MCF 10A (cell line): ENCODE results near the gene LEUTX. TPM values are rescaled to one million over a fixed set of nuclear protein-coding genes. Genes with fewer than 3 reads are reported as not detected.

Source experiments
- BruUV-seq: library from RNA; stranded (reverse); fragments of 400-500 nt; replicated peaks from 2 replicates; lab custom pipeline; 2021; lab: Mats Ljungman, UMichigan
- CTCF ChIA-PET: fragments of 300-600 bp; sonication (Branson Sonifier 250); formaldehyde crosslinking; extraction: SDS; loops from one replicate; lab custom pipeline; 2021; ENCODE audit warnings: antibody characterized with exemption, inconsistent platforms; lab: Yijun Ruan, JAX
- POLR2A ChIA-PET: fragments of 300-600, 350-650 bp; sonication (Branson Sonifier 250); formaldehyde crosslinking; extraction: SDS; loops from one replicate; lab custom pipeline; 2020; ENCODE audit warnings: antibody characterized with exemption, inconsistent platforms; lab: Yijun Ruan, JAX
- DNase-seq: peaks from one replicate; pipeline ENCODE4 v3.0.0-alpha.2; 2018; ENCODE audit not compliant: unreplicated experiment
- H3K27ac Mint-ChIP-seq: one replicate; pipeline ENCODE4 v1.8.0; 2022; ENCODE audit warnings: mild to moderate bottlenecking, low read depth, mixed read lengths; ENCODE audit not compliant: unreplicated experiment
- H3K27me3 Mint-ChIP-seq: one replicate; pipeline ENCODE4 v1.8.0; 2022; ENCODE audit warnings: mixed read lengths; ENCODE audit not compliant: insufficient read depth, unreplicated experiment
- H3K36me3 Mint-ChIP-seq: one replicate; pipeline ENCODE4 v1.8.0; 2022; ENCODE audit warnings: mild to moderate bottlenecking, moderate library complexity, mixed read lengths; ENCODE audit not compliant: insufficient read depth, unreplicated experiment
- H3K4me1 Mint-ChIP-seq: one replicate; pipeline ENCODE4 v1.8.0; 2022; ENCODE audit warnings: mixed read lengths; ENCODE audit not compliant: insufficient read depth, unreplicated experiment
- H3K4me3 Mint-ChIP-seq: one replicate; pipeline ENCODE4 v1.8.0; 2022; ENCODE audit warnings: mild to moderate bottlenecking, moderate library complexity, mixed read lengths; ENCODE audit not compliant: unreplicated experiment
- H3K9me3 Mint-ChIP-seq: one replicate; pipeline ENCODE4 v1.8.0; 2022; ENCODE audit warnings: mixed read lengths; ENCODE audit not compliant: unreplicated experiment
- intact Hi-C: fragments of 100-400 bp; cut with micrococcal nuclease; formaldehyde crosslinking; loops from 2 replicates; pipeline ENCODE4 v1.14.1; 2022
- total RNA-seq: library from RNA; stranded (reverse); gene quantifications from 2 replicates; pipeline ENCODE4 v1.2.3, GENCODE V29; 2022
- TF ChIP-seq, protein P1 (sequence below): fragments of 200-600 bp; IDR thresholded peaks from one replicate; pipeline ENCODE4 v1.8.0; 2022; ENCODE audit warnings: antibody characterized with exemption, mild to moderate bottlenecking; ENCODE audit not compliant: unreplicated experiment

The LEUTX gene
- total RNA-seq, 1 experiment from 2014 or later: not detected

DNA sequence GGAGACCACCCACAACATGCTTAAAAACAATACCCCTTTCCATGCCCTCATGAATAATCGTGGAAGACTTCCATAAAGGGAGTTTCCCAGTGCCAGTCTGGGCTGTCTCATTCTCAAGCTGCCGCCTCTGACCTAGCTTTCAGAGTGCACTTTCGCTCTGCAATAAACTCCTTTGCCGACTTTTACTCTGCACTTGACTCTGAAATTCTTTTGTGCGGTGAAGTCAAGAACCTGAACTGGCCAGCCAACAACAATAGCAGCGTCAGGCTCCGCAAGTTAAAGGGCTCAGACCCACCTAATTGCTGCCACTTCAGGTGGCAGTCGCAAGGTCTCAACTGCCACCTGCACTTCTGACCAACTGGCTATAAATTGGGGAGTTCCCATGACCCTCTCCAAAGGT, 10.3 kb upstream of the LEUTX start:
- ChIA-PET CTCF (interaction anchor here (1.2 to 2.5 kb wide), 6 partner anchors 7 to 216 kb away, joined by 4 to 11 read pairs (median 6); no protein-coding TSS in a partner anchor), POLR2A (interaction anchor here (1.0 kb wide), 1 partner anchor 66 kb away, joined by 4 read pairs; the partner anchor contains the start of gene DYRK1B)
- DNase-seq: no peak
- Mint-ChIP-seq H3K27ac (no peak overlapping the region), H3K36me3 (no peaks in the 10 kb centered on the region), H3K4me1 (no peaks in the 10 kb centered on the region), H3K27me3 (peaks cover 21% of the 10 kb centered on the region), H3K9me3 (no peaks in the 10 kb centered on the region), H3K4me3 (no peak overlapping the region)
- TF ChIP-seq, protein P1, sequence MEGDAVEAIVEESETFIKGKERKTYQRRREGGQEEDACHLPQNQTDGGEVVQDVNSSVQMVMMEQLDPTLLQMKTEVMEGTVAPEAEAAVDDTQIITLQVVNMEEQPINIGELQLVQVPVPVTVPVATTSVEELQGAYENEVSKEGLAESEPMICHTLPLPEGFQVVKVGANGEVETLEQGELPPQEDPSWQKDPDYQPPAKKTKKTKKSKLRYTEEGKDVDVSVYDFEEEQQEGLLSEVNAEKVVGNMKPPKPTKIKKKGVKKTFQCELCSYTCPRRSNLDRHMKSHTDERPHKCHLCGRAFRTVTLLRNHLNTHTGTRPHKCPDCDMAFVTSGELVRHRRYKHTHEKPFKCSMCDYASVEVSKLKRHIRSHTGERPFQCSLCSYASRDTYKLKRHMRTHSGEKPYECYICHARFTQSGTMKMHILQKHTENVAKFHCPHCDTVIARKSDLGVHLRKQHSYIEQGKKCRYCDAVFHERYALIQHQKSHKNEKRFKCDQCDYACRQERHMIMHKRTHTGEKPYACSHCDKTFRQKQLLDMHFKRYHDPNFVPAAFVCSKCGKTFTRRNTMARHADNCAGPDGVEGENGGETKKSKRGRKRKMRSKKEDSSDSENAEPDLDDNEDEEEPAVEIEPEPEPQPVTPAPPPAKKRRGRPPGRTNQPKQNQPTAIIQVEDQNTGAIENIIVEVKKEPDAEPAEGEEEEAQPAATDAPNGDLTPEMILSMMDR: no peak
- intact Hi-C loops: loop anchor here (5.0 kb wide), 1 partner anchor 74 kb away; no protein-coding TSS in a partner anchor
- BruUV-seq: no TSS peak

DNA sequence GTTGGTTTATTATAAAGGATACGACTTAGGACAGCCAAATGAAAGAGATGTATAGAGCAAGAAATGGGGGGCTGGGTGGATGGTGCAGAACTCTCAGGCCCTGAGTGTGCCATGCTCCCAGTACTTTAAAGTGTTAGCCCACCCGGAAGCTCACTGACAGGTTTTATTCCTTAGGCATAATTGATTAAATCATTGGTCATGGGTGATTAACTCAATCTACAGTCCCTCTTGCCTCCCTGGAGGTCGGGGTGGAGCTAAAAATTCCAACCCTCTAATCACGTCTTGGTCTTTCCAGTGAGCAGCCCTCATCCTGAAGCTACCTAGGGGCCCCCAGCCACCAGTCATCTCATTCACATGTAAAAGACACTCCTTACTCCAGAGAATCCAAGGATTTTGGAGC, 9.9 kb upstream of the LEUTX start:
- ChIA-PET POLR2A (no interaction called here), CTCF (interaction anchor here (0.6 to 2.1 kb wide), 5 partner anchors 24 to 1336 kb away, joined by 4 to 7 read pairs (median 6); no protein-coding TSS in a partner anchor)
- no peak for DNase-seq
- Mint-ChIP-seq H3K4me3 (no peak overlapping the region), H3K36me3 (no peaks in the 10 kb centered on the region), H3K9me3 (no peaks in the 10 kb centered on the region), H3K4me1 (no peaks in the 10 kb centered on the region), H3K27ac (no peak overlapping the region), H3K27me3 (peaks cover 17% of the 10 kb centered on the region)
- no TSS peak for BruUV-seq
- TF ChIP-seq, protein P1: no peak
- intact Hi-C loops: loop anchor here (5.0 kb wide), 1 partner anchor 74 kb away; no protein-coding TSS in a partner anchor

GRCh38 chr19:39780894-39781293, 2.2 kb downstream of the LEUTX start:
- ChIA-PET POLR2A (no interaction called here), CTCF (interaction anchor here (0.7 to 1.4 kb wide), 2 partner anchors 62 to 190 kb away, joined by 3 read pairs; no protein-coding TSS in a partner anchor)
- intact Hi-C loops: no loop called here
- no peaks in the 10 kb centered on the region for H3K36me3 Mint-ChIP-seq
- peaks cover 87% of the 10 kb centered on the region for H3K27me3 Mint-ChIP-seq
- BruUV-seq: no TSS peak
- H3K4me3 Mint-ChIP-seq: no peak overlapping the region
- no peak overlapping the region for H3K27ac Mint-ChIP-seq
- H3K9me3 Mint-ChIP-seq: no peaks in the 10 kb centered on the region
- TF ChIP-seq, protein P1: no peak
- H3K4me1 Mint-ChIP-seq: no peaks in the 10 kb centered on the region
- DNase-seq: no peak

- POLR2A ChIA-PET: interaction anchor here (0.7 kb wide), 1 partner anchor 420 kb away, joined by 3 read pairs; no protein-coding TSS in a partner anchor
Observed at GRCh38 chr19:39788244-39788643, 9.6 kb downstream of the LEUTX start.

More at GRCh38 chr19:39788244-39788643, 9.6 kb downstream of the LEUTX start:
- Mint-ChIP-seq H3K4me3 (no peak overlapping the region), H3K36me3 (no peaks in the 10 kb centered on the region), H3K9me3 (no peaks in the 10 kb centered on the region), H3K27ac (no peak overlapping the region), H3K27me3 (peaks cover 32% of the 10 kb centered on the region), H3K4me1 (no peaks in the 10 kb centered on the region)
- no TSS peak for BruUV-seq
- intact Hi-C loops: no loop called here
- DNase-seq: no peak
- CTCF ChIA-PET: no interaction called here
- TF ChIP-seq, protein P1: no peak
